Occipital lobe (tissue), 2 donors: ENCODE measurements around the gene CLCNKB. TPM values are rescaled to one million over a fixed set of nuclear protein-coding genes. Genes with fewer than 3 reads are reported as not detected.
"Not testable (repeated sequence)": the region's sequence is repeated elsewhere in the genome, so short reads cannot be mapped to it uniquely, and the experiment has no call there.

Source experiments
- DNase-seq: peaks from one replicate; lab custom pipeline; 2025; lab: John Stamatoyannopoulos, UW
- total RNA-seq: library from RNA; depleted of rRNA; stranded (reverse); fragments of >200 nt; gene quantifications from one replicate; pipeline ENCODE4 v1.2.3, GENCODE V29; 2014

Gene CLCNKB
- total RNA-seq, 1 donor from 2014 or later = 0.16 TPM

- DNase-seq = no peak
Measured at GRCh38 chr1:16031551-16031950, 12.0 kb upstream of the CLCNKB start.

GRCh38 chr1:16032388-16033102 lies 11.0 kb upstream of the CLCNKB start:
- peak; percentile 23 for DNase-seq

GRCh38 chr1:16033103-16033632 lies 10.4 kb upstream of the CLCNKB start:
- not testable (repeated sequence) for DNase-seq

GRCh38 chr1:16036461-16036860 lies 7.1 kb upstream of the CLCNKB start:
- not testable (repeated sequence) for DNase-seq

GRCh38 chr1:16038620-16038912 lies 5.0 kb upstream of the CLCNKB start:
- DNase-seq = no peak

- not testable (repeated sequence) for DNase-seq
Measured at GRCh38 chr1:16039871-16040270, 3.7 kb upstream of the CLCNKB start.

GRCh38 chr1:16041200-16041599 lies 2.4 kb upstream of the CLCNKB start:
- no peak for DNase-seq

GRCh38 chr1:16042096-16042495 lies 1.5 kb upstream of the CLCNKB start:
- no peak for DNase-seq

- DNase-seq = not testable (repeated sequence)
Measured at GRCh38 chr1:16042654-16043053, 928 bp upstream of the CLCNKB start.

- DNase-seq = no peak
Measured at GRCh38 chr1:16043950-16044349, 368 bp downstream of the CLCNKB start.

GRCh38 chr1:16046842-16047241 lies 3.3 kb downstream of the CLCNKB start:
- DNase-seq = no peak

GRCh38 chr1:16047791-16048475 lies 4.4 kb downstream of the CLCNKB start:
- no peak for DNase-seq

- no peak for DNase-seq
Measured at GRCh38 chr1:16048573-16049189, 5.1 kb downstream of the CLCNKB start.

- DNase-seq = no peak
Measured at GRCh38 chr1:16050328-16050727, 6.7 kb downstream of the CLCNKB start.

GRCh38 chr1:16051039-16051438 lies 7.5 kb downstream of the CLCNKB start:
- no peak for DNase-seq

- DNase-seq = not testable (repeated sequence)
Measured at GRCh38 chr1:16051949-16052348, 8.4 kb downstream of the CLCNKB start.

GRCh38 chr1:16053781-16054502 lies 10.4 kb downstream of the CLCNKB start:
- no peak for DNase-seq

- DNase-seq = no peak
Measured at GRCh38 chr1:16054598-16055540, 11.3 kb downstream of the CLCNKB start.

GRCh38 chr1:16055613-16056520 lies 12.3 kb downstream of the CLCNKB start:
- peak; percentile 36 for DNase-seq

- DNase-seq = not testable (repeated sequence)
Measured at GRCh38 chr1:16056521-16056912, 12.9 kb downstream of the CLCNKB start.
